ENCODE data around the gene SLC4A11. TPM values are rescaled to one million over a fixed set of nuclear protein-coding genes. Genes with fewer than 3 reads are reported as not detected.
"Not testable (repeated sequence)": the region's sequence is repeated elsewhere in the genome, so short reads cannot be mapped to it uniquely, and the experiment has no call there.

The SLC4A11 gene
- total RNA-seq, 1 experiment from 2014 or later = 16.4 TPM

GRCh38 chr20:3227506-3227905 is 11.5 kb downstream of the SLC4A11 start:
- no peaks in the 10 kb centered on the region for H3K27me3 ChIP-seq
- peaks cover 9% of the 10 kb centered on the region for H3K36me3 ChIP-seq
- no peak for DNase-seq
- H3K27ac ChIP-seq = no peak overlapping the region
- peaks cover 26% of the 10 kb centered on the region for H3K4me1 ChIP-seq
- H3K4me3 ChIP-seq = no peak overlapping the region
- H3K9me3 ChIP-seq (replicated peaks) = no peaks in the 10 kb centered on the region

GRCh38 chr20:3226864-3227263 is 12.1 kb downstream of the SLC4A11 start:
- H3K27ac ChIP-seq = peak overlapping the region; percentile 51
- no peak overlapping the region for H3K4me3 ChIP-seq
- peaks cover 9% of the 10 kb centered on the region for H3K36me3 ChIP-seq
- peaks cover 32% of the 10 kb centered on the region for H3K4me1 ChIP-seq
- H3K27me3 ChIP-seq = no peaks in the 10 kb centered on the region
- H3K9me3 ChIP-seq (replicated peaks) = no peaks in the 10 kb centered on the region
- DNase-seq = no peak

- peak; percentile 52 to 61 for DNase-seq
- Histone ChIP-seq H3K27ac (peak overlapping the region; percentile 51), H3K36me3 (peaks cover 13% of the 10 kb centered on the region), H3K4me3 (no peak overlapping the region), H3K4me1 (peaks cover 37% of the 10 kb centered on the region), H3K9me3 (replicated peaks) (no peaks in the 10 kb centered on the region), H3K27me3 (no peaks in the 10 kb centered on the region)
Measured at GRCh38 chr20:3226093-3226492, 12.9 kb downstream of the SLC4A11 start.

- Histone ChIP-seq H3K9me3 (replicated peaks) (no peaks in the 10 kb centered on the region), H3K36me3 (peaks cover 13% of the 10 kb centered on the region), H3K4me3 (no peak overlapping the region), H3K27me3 (no peaks in the 10 kb centered on the region), H3K4me1 (peaks cover 37% of the 10 kb centered on the region), H3K27ac (no peak overlapping the region)
- no peak for DNase-seq
Measured at GRCh38 chr20:3224681-3225421, 14.1 kb downstream of the SLC4A11 start.

GRCh38 chr20:3223994-3224680 is 14.9 kb downstream of the SLC4A11 start:
- Histone ChIP-seq H3K27me3 (no peaks in the 10 kb centered on the region), H3K36me3 (peaks cover 9% of the 10 kb centered on the region), H3K27ac (no peak overlapping the region; the same call in 1 of the 2 replicates), H3K9me3 (replicated peaks) (no peaks in the 10 kb centered on the region), H3K4me1 (peaks cover 37% of the 10 kb centered on the region), H3K4me3 (no peak overlapping the region)
- no peak for DNase-seq

GRCh38 chr20:3223651-3223993 is 15.4 kb downstream of the SLC4A11 start:
- peaks cover 37% of the 10 kb centered on the region for H3K4me1 ChIP-seq
- no peaks in the 10 kb centered on the region for H3K9me3 ChIP-seq (replicated peaks)
- no peak overlapping the region for H3K4me3 ChIP-seq
- no peaks in the 10 kb centered on the region for H3K27me3 ChIP-seq
- no peak for DNase-seq
- peak overlapping the region; percentile 49 for H3K27ac ChIP-seq
- peaks cover 11% of the 10 kb centered on the region for H3K36me3 ChIP-seq

- no peaks in the 10 kb centered on the region for H3K27me3 ChIP-seq
- no peak overlapping the region for H3K4me3 ChIP-seq
- peaks cover 37% of the 10 kb centered on the region for H3K4me1 ChIP-seq
- peak; percentile 87 for DNase-seq
- peak overlapping the region; percentile 49 for H3K27ac ChIP-seq
- no peaks in the 10 kb centered on the region for H3K9me3 ChIP-seq (replicated peaks)
- H3K36me3 ChIP-seq = peaks cover 14% of the 10 kb centered on the region
Measured at GRCh38 chr20:3222635-3223600, 16.1 kb downstream of the SLC4A11 start.

- Histone ChIP-seq H3K27ac (no peak overlapping the region), H3K9me3 (replicated peaks) (no peaks in the 10 kb centered on the region), H3K4me3 (no peak overlapping the region), H3K36me3 (peaks cover 15% of the 10 kb centered on the region), H3K27me3 (no peaks in the 10 kb centered on the region), H3K4me1 (peaks cover 37% of the 10 kb centered on the region)
- peak in 1 of 2 experiments; percentile 39 for DNase-seq
Measured at GRCh38 chr20:3221398-3222226, 17.4 kb downstream of the SLC4A11 start.

GRCh38 chr20:3218307-3218988 is 20.5 kb downstream of the SLC4A11 start:
- Histone ChIP-seq H3K27ac (no peak overlapping the region), H3K4me1 (peaks cover 19% of the 10 kb centered on the region), H3K9me3 (replicated peaks) (no peaks in the 10 kb centered on the region), H3K4me3 (no peak overlapping the region), H3K27me3 (no peaks in the 10 kb centered on the region), H3K36me3 (peaks cover 13% of the 10 kb centered on the region)
- peak in 1 of 2 experiments; percentile 49 for DNase-seq

- DNase-seq; H3K27ac ChIP-seq; H3K27me3 ChIP-seq; H3K4me1 ChIP-seq; H3K9me3 ChIP-seq (replicated peaks); H3K4me3 ChIP-seq; H3K36me3 ChIP-seq: not testable (repeated sequence)
Measured at GRCh38 chr20:3215359-3215917, 23.6 kb downstream of the SLC4A11 start.

GRCh38 chr20:3213226-3213625 is 25.8 kb downstream of the SLC4A11 start:
- H3K27me3 ChIP-seq = no peaks in the 10 kb centered on the region
- H3K9me3 ChIP-seq (replicated peaks) = no peaks in the 10 kb centered on the region
- H3K36me3 ChIP-seq = peaks cover 7% of the 10 kb centered on the region; the same call in 1 of the 2 replicates
- DNase-seq = no peak
- H3K27ac ChIP-seq = no peak overlapping the region
- peaks cover 4% of the 10 kb centered on the region; the same call in 1 of the 2 replicates for H3K4me1 ChIP-seq
- H3K4me3 ChIP-seq = no peak overlapping the region

GRCh38 chr20:3210346-3210745 is 28.6 kb downstream of the SLC4A11 start:
- Histone ChIP-seq H3K27ac (no peak overlapping the region), H3K4me3 (peak overlapping the region; percentile 75)
- no peak for DNase-seq

GRCh38 chr20:3209946-3210317 is 29.1 kb downstream of the SLC4A11 start:
- H3K27me3 ChIP-seq = no peaks in the 10 kb centered on the region
- DNase-seq = no peak
- peak overlapping the region; percentile 66; the same call in 1 of the 2 replicates for H3K27ac ChIP-seq
- no peaks in the 10 kb centered on the region for H3K9me3 ChIP-seq (replicated peaks)
- peak overlapping the region; percentile 75 for H3K4me3 ChIP-seq
- no peaks in the 10 kb centered on the region; the same call in 1 of the 2 replicates for H3K36me3 ChIP-seq
- H3K4me1 ChIP-seq = peaks cover 4% of the 10 kb centered on the region; the same call in 1 of the 2 replicates

More at GRCh38 chr20:3210346-3210745, 28.6 kb downstream of the SLC4A11 start:
- Histone ChIP-seq H3K9me3 (replicated peaks) (no peaks in the 10 kb centered on the region), H3K4me1 (peaks cover 4% of the 10 kb centered on the region; the same call in 1 of the 2 replicates), H3K36me3 (no peaks in the 10 kb centered on the region; the same call in 1 of the 2 replicates), H3K27me3 (no peaks in the 10 kb centered on the region)

All from SJCRH30 (cell line).